Activated CD4-positive, alpha-beta T cell treated with anti-CD3 and anti-CD28 coated beads for 48 hours (primary cell): ENCODE results near the gene TROAP.
"Not testable (repeated sequence)": the region's sequence is repeated elsewhere in the genome, so short reads cannot be mapped to it uniquely, and the experiment has no call there.

Source experiments
- DNase-seq: peaks from one replicate; pipeline ENCODE4 v3.0.0-alpha.2; 2020

TROAP gene

GRCh38 chr12:49294804-49295081 is 28.3 kb upstream of the TROAP start:
- DNase-seq: no peak

GRCh38 chr12:49295082-49295936 is 27.7 kb upstream of the TROAP start, which contains the start of gene PRPH:
PRPH (plus strand) TSS chr12:49295147; CDS start chr12:49295201, 54 bp downstream.
- DNase-seq: peak; percentile 31

- peak; percentile 81 for DNase-seq
Observed at GRCh38 chr12:49296034-49296835, 26.8 kb upstream of the TROAP start.

- peak; percentile 55 for DNase-seq
Observed at GRCh38 chr12:49296836-49297694, 26.0 kb upstream of the TROAP start.

GRCh38 chr12:49297695-49298060 is 25.4 kb upstream of the TROAP start:
- no peak for DNase-seq

GRCh38 chr12:49298160-49298559 is 24.9 kb upstream of the TROAP start:
- DNase-seq: no peak

GRCh38 chr12:49301760-49302159 is 21.3 kb upstream of the TROAP start:
- DNase-seq: peak; percentile 65

GRCh38 chr12:49304161-49304560 is 18.9 kb upstream of the TROAP start:
- DNase-seq: no peak

- DNase-seq: no peak
Observed at GRCh38 chr12:49305762-49306510, 17.1 kb upstream of the TROAP start.

GRCh38 chr12:49309386-49309785 is 13.7 kb upstream of the TROAP start:
- DNase-seq: no peak

GRCh38 chr12:49310451-49311000 is 12.5 kb upstream of the TROAP start:
- DNase-seq: not testable (repeated sequence)

GRCh38 chr12:49314811-49315210 is 8.2 kb upstream of the TROAP start:
- no peak for DNase-seq

- DNase-seq: not testable (repeated sequence)
Observed at GRCh38 chr12:49317118-49317517, 5.9 kb upstream of the TROAP start.

GRCh38 chr12:49320411-49321103 is 2.5 kb upstream of the TROAP start:
- DNase-seq: not testable (repeated sequence)

GRCh38 chr12:49322367-49322707 is 718 bp upstream of the TROAP start:
- no peak for DNase-seq

GRCh38 chr12:49323524-49324097 is 556 bp downstream of the TROAP start:
- no peak for DNase-seq

GRCh38 chr12:49325606-49326005 is 2.6 kb downstream of the TROAP start:
- DNase-seq: no peak

- no peak for DNase-seq
Observed at GRCh38 chr12:49327368-49327767, 4.3 kb downstream of the TROAP start.

- no peak for DNase-seq
Observed at GRCh38 chr12:49327887-49328286, 4.8 kb downstream of the TROAP start.

- DNase-seq: no peak
Observed at GRCh38 chr12:49328816-49329215, 5.8 kb downstream of the TROAP start.

- no peak for DNase-seq
Observed at GRCh38 chr12:49330032-49330619, 7.1 kb downstream of the TROAP start.
